H1 (cell line): ENCODE measurements around the gene DDC. TPM values are rescaled to one million over a fixed set of nuclear protein-coding genes. Genes with fewer than 3 reads are reported as not detected.

Source experiments
- CTCF ChIA-PET: fragments of 300-600 bp; sonication (Branson Sonifier 250); formaldehyde crosslinking; loops from one replicate; lab custom pipeline; 2021; ENCODE audit not compliant: partially characterized antibody; lab: Charles Lee
- POLR2A ChIA-PET: fragments of 300-600 bp; sonication (Branson Sonifier 250); formaldehyde crosslinking; loops from one replicate; lab custom pipeline; 2021; ENCODE audit warnings: inconsistent platforms; ENCODE audit not compliant: partially characterized antibody; lab: Charles Lee
- DNase-seq, 2 experiments: peaks; one replicate each; pipeline versions ENCODE4 v3.0.0 to v3.0.0-alpha.2; 2010 to 2022; ENCODE audit warnings: low spot score in 2 of 2, low read depth in 1 of 2, mixed read lengths in 1 of 2
- FAIRE-seq: peaks from 2 replicates; lab custom pipeline; 2011; peaks lifted over from hg19 to GRCh38; lab: Jason Lieb, UNC
- H2AFZ ChIP-seq: 2 replicates; pipeline ENCODE4 v1.8.1; 2012; ENCODE audit warnings: low read length, inconsistent platforms
- H2AK5ac ChIP-seq: 2 replicates; pipeline ENCODE4 v1.6.1; 2013; ENCODE audit warnings: low read depth, low read length
- H2BK120ac ChIP-seq: replicated peaks from 2 replicates; pipeline ENCODE3; 2013; ENCODE audit warnings: low read depth, low read length, inconsistent platforms
- H2BK12ac ChIP-seq: 2 replicates; pipeline ENCODE4 v1.6.1; 2013; ENCODE audit warnings: low read depth, low read length
- H2BK15ac ChIP-seq: 2 replicates; pipeline ENCODE4 v1.6.1; 2013; ENCODE audit warnings: low read length
- H2BK20ac ChIP-seq: 2 replicates; pipeline ENCODE4 v1.6.1; 2013; ENCODE audit warnings: low read length
- H2BK5ac ChIP-seq: 2 replicates; pipeline ENCODE4 v1.6.1; 2013; ENCODE audit warnings: low read depth, low read length
- H3K14ac ChIP-seq: 2 replicates; pipeline ENCODE4 v1.6.1; 2013; ENCODE audit warnings: inconsistent platforms; ENCODE audit not compliant: insufficient read length
- H3K18ac ChIP-seq: 2 replicates; pipeline ENCODE4 v1.6.1; 2013; ENCODE audit warnings: low read length; ENCODE audit errors: extremely low read depth
- H3K23ac ChIP-seq: 2 replicates; pipeline ENCODE4 v1.6.1; 2013; ENCODE audit warnings: inconsistent platforms; ENCODE audit not compliant: insufficient read length
- H3K23me2 ChIP-seq: 2 replicates; pipeline ENCODE4 v1.6.1; 2013; ENCODE audit warnings: low read depth, low read length
- H3K27ac ChIP-seq: 2 replicates; pipeline ENCODE4 v1.6.1; 2011; ENCODE audit warnings: low read depth, low read length, inconsistent platforms
- H3K27me3 ChIP-seq, 4 experiments: replicated peaks in 1 of 4; 1 replicate in 1 of 4; 2 replicates in 3 of 4; pipeline versions ENCODE4 v1.6.1 to v1.8.1; 2011 to 2013; ENCODE audit warnings: low read length in 3 of 4, mild to moderate bottlenecking in 3 of 4, inconsistent platforms in 2 of 4, mixed read lengths in 2 of 4, moderate library complexity in 1 of 4; ENCODE audit not compliant: control insufficient read depth in 3 of 4, insufficient read depth in 3 of 4; ENCODE audit errors: extremely low read depth in 1 of 4
- H3K36me3 ChIP-seq, 4 experiments: 2 replicates each; pipeline versions ENCODE4 v1.6.1 to v1.8.1; 2011 to 2013; ENCODE audit warnings: mild to moderate bottlenecking in 4 of 4, low read length in 3 of 4, moderate library complexity in 2 of 4, control low read depth in 1 of 4, inconsistent platforms in 1 of 4; ENCODE audit not compliant: insufficient read depth in 4 of 4, control insufficient read depth in 2 of 4
- H3K4ac ChIP-seq: replicated peaks from 2 replicates; pipeline ENCODE3; 2013; ENCODE audit warnings: low read length, low read depth, mixed read lengths, inconsistent platforms; ENCODE audit not compliant: insufficient read length
- H3K4me1 ChIP-seq, 4 experiments: replicated peaks in 1 of 4; 1 replicate in 1 of 4; 2 replicates in 3 of 4; pipeline versions ENCODE4 v1.6.1 to v1.8.1; 2011 to 2013; ENCODE audit warnings: low read length in 3 of 4, inconsistent platforms in 2 of 4, mixed read lengths in 1 of 4; ENCODE audit not compliant: insufficient read depth in 4 of 4, control insufficient read depth in 3 of 4
- H3K4me2 ChIP-seq, 2 experiments: 2 replicates each; pipeline versions ENCODE4 v1.6.1 to v1.8.1; 2011 to 2013; ENCODE audit warnings: low read depth in 2 of 2, low read length in 2 of 2, control low read depth in 1 of 2, inconsistent platforms in 1 of 2, mild to moderate bottlenecking in 1 of 2; ENCODE audit not compliant: insufficient read depth in 1 of 2
- H3K4me3 ChIP-seq, 4 experiments: fragments of 200-600, 300-600 bp in 1 of 4; sonication (generic), shearing (Covaris generic), sonication (Bioruptor Twin) in 1 of 4; 2 replicates each; pipeline versions ENCODE4 v1.5.1 to v1.8.1; 2011 to 2016; ENCODE audit warnings: low read length in 4 of 4, low read depth in 3 of 4, control low read depth in 2 of 4, inconsistent platforms in 2 of 4, mild to moderate bottlenecking in 2 of 4, mixed read lengths in 1 of 4, moderate library complexity in 1 of 4; ENCODE audit not compliant: insufficient read depth in 2 of 4; ENCODE audit errors: extremely low read depth in 1 of 4
- H3K56ac ChIP-seq: replicated peaks from 2 replicates; pipeline ENCODE3; 2013; ENCODE audit warnings: low read depth, mild to moderate bottlenecking, mixed read lengths, low read length, inconsistent platforms; ENCODE audit not compliant: insufficient read length
- H3K79me1 ChIP-seq: 2 replicates; pipeline ENCODE4 v1.6.1; 2013; ENCODE audit warnings: low read depth, low read length, control low read depth
- H3K79me2 ChIP-seq, 2 experiments: 2 replicates each; pipeline versions ENCODE4 v1.6.1 to v1.8.1; 2012 to 2013; ENCODE audit warnings: low read length in 2 of 2, mild to moderate bottlenecking in 2 of 2, inconsistent platforms in 1 of 2; ENCODE audit not compliant: insufficient read depth in 2 of 2, control insufficient read depth in 1 of 2
- H3K9ac ChIP-seq, 4 experiments: replicated peaks in 1 of 4; 1 replicate in 1 of 4; 2 replicates in 3 of 4; pipeline versions ENCODE4 v1.6.1 to v1.8.1; 2011 to 2013; ENCODE audit warnings: low read depth in 3 of 4, low read length in 3 of 4, control low read depth in 2 of 4, mild to moderate bottlenecking in 2 of 4, moderate library complexity in 2 of 4, inconsistent platforms in 1 of 4; ENCODE audit errors: extremely low read depth in 1 of 4
- H3K9me3 ChIP-seq, 2 experiments: 2 replicates each; pipeline versions ENCODE4 v1.6.1 to v1.8.1; 2012 to 2013; ENCODE audit warnings: mild to moderate bottlenecking in 2 of 2, moderate library complexity in 2 of 2, control low read depth in 1 of 2, inconsistent platforms in 1 of 2, low read depth in 1 of 2, low read length in 1 of 2, mixed read lengths in 1 of 2; ENCODE audit not compliant: insufficient read depth in 2 of 2
- H4K20me1 ChIP-seq, 2 experiments: replicated peaks in 1 of 2; 2 replicates each; pipeline versions ENCODE3 to v1.8.1; 2011 to 2013; ENCODE audit warnings: inconsistent platforms in 2 of 2, low read length in 2 of 2, mild to moderate bottlenecking in 1 of 2; ENCODE audit not compliant: insufficient read depth in 2 of 2, control insufficient read depth in 1 of 2
- H4K5ac ChIP-seq: 2 replicates; pipeline ENCODE4 v1.6.1; 2013; ENCODE audit warnings: low read length, low read depth, mixed read lengths, inconsistent platforms; ENCODE audit not compliant: insufficient read length
- H4K8ac ChIP-seq: 2 replicates; pipeline ENCODE4 v1.8.0; 2013; ENCODE audit warnings: mild to moderate bottlenecking, moderate library complexity, low read length, inconsistent platforms; ENCODE audit not compliant: insufficient read depth; ENCODE audit errors: extremely low read depth
- H4K91ac ChIP-seq: replicated peaks from 2 replicates; pipeline ENCODE3; 2013; ENCODE audit warnings: low read length, mixed read lengths, inconsistent platforms; ENCODE audit not compliant: insufficient read length
- BCL11A ChIP-seq, 2 experiments: IDR thresholded peaks; one replicate each; pipeline ENCODE4 v1.6.1; 2011; ENCODE audit warnings: low read depth in 2 of 2, low read length in 2 of 2, mild to moderate bottlenecking in 2 of 2
- GABPA ChIP-seq: IDR thresholded peaks from 2 replicates; pipeline ENCODE4 v1.6.1; 2011; ENCODE audit warnings: mild to moderate bottlenecking, low read length, moderate library complexity, borderline replicate concordance; ENCODE audit not compliant: insufficient read depth
- KDM4A ChIP-seq: IDR thresholded peaks from one replicate; pipeline ENCODE4 v1.7.1; 2012; ENCODE audit warnings: low read depth, mild to moderate bottlenecking, moderate library complexity, low read length, inconsistent platforms; ENCODE audit not compliant: severe bottlenecking
- MAFK ChIP-seq: IDR thresholded peaks from 2 replicates; pipeline ENCODE4 v1.6.1; 2012; ENCODE audit warnings: low read depth, mild to moderate bottlenecking, improper control_type of control experiment, low read length
- PHF8 ChIP-seq: fragments of 200-600 bp; sonication (generic); conservative IDR thresholded peaks from 2 replicates; pipeline ENCODE4 v1.7.1; 2012; ENCODE audit warnings: low read depth, mild to moderate bottlenecking, inconsistent platforms, low read length, moderate library complexity
- POLR2AphosphoS5 ChIP-seq: IDR thresholded peaks from 2 replicates; pipeline ENCODE4 v1.6.1; 2011; ENCODE audit warnings: low read depth, low read length
- RFX5 ChIP-seq: IDR thresholded peaks from 2 replicates; pipeline ENCODE4 v1.6.1; 2011; ENCODE audit warnings: low read depth, low read length, improper control_type of control experiment, borderline replicate concordance
- SP1 ChIP-seq: IDR thresholded peaks from 2 replicates; pipeline ENCODE4 v1.6.1; 2011; ENCODE audit warnings: low read depth, low read length
- WGBS, 2 experiments: shearing (Covaris generic) in 1 of 2; methylation state at CpG; one replicate each; pipeline versions ENCODE4 v1.1.6 to v1.1.7; 2013 to 2015; ENCODE audit warnings: low lambda C conversion rate in 2 of 2, mixed read lengths in 2 of 2, inconsistent platforms in 1 of 2, low coverage in 1 of 2, missing lambda C conversion rate in 1 of 2; ENCODE audit not compliant: insufficient replicate concordance in 2 of 2, insufficient coverage in 1 of 2, insufficient read length in 1 of 2; ENCODE audit errors: extremely low coverage in 1 of 2, missing lambda C conversion rate in 1 of 2; 5-methylcytosine and 5-hydroxymethylcytosine counted together
- polyA plus RNA-seq, 7 experiments: library from polyadenylated mRNA; depleted of rRNA in 3 of 7; stranded (reverse) in 5 of 7; unstranded in 2 of 7; fragments of >200 nt in 5 of 7; fragments of 200-250 nt in 2 of 7; gene quantifications; 1 replicate in 5 of 7; 2 replicates in 1 of 7; 4 replicates in 1 of 7; pipeline versions ENCODE4 v1.2.1 to v1.2.3, GENCODE V29; 2011 to 2013; ENCODE audit warnings: missing spikeins in 2 of 7, mixed read lengths in 2 of 7
- total RNA-seq: library from RNA; stranded (reverse); fragmentation: NEBNext Ultra II Directional; extraction: Animal tissue kit (Norgen Biotek cat#: 25700); gene quantifications from 2 replicates; pipeline ENCODE4 v1.2.1, GENCODE V29; 2021
- TF ChIP-seq, protein P1 (sequence below): IDR thresholded peaks from 2 replicates; pipeline ENCODE4 v1.6.1; 2012; ENCODE audit warnings: inconsistent platforms
- TF ChIP-seq, protein P2 (sequence below), 3 experiments: IDR thresholded peaks; 1 replicate in 2 of 3; 2 replicates in 1 of 3; pipeline versions ENCODE4 v1.5.1 to v1.6.1; 2011; ENCODE audit warnings: low read length in 3 of 3, mild to moderate bottlenecking in 3 of 3, inconsistent platforms in 2 of 3, low read depth in 1 of 3, moderate library complexity in 1 of 3; ENCODE audit not compliant: insufficient read depth in 1 of 3; ENCODE audit errors: control extremely low read depth in 1 of 3

Gene DDC
- total and polyA plus RNA-seq, 2 of the 8 experiments (the other 6 are each of a cell fraction or from before 2014, with no cell fraction given): 0.05 TPM; not detected in 1

DNA sequence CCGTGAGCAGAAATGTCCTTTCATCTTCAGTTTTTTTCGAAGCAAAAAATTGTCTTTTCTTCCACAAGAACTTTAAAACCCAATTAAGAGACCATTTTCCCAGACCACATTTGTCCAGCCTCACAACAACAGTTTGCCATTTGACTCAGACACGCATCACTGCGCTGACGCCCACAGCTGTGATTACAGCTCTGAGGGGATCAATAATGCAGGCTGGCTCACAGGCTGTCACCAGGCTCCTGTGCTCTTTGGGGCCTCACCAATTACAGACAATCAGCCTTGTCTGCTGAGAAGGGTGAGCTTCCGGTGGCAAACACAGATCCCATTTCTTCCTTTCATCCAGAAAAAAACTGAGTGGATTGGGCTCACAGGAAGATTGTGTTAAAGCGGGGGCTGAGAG, 33.3 kb downstream of the DDC start:
- peak overlapping the region in 1 of 2 experiments; percentile 46; a peak in 1 of 4 replicates for H3K4me2 ChIP-seq

More for the DNA sequence above, 33.3 kb downstream of the DDC start:
- FAIRE-seq: no peak
- DNase-seq: no peak
- no peak overlapping the region for H3K14ac ChIP-seq
- H3K4me3 ChIP-seq: no peak overlapping the region
- H3K79me1 ChIP-seq: no peaks in the 10 kb centered on the region
- no peak overlapping the region for H4K5ac ChIP-seq
- no peak overlapping the region for H2BK120ac ChIP-seq
- H3K23me2 ChIP-seq: no peaks in the 10 kb centered on the region
- H4K8ac ChIP-seq: no peak overlapping the region; the same call in 1 of the 2 replicates
- POLR2A ChIA-PET: no interaction called here
- TF ChIP-seq RFX5 (no peak), POLR2AphosphoS5 (no peak), MAFK (no peak), BCL11A (IDR thresholded peaks at IDR 0.05; ENCODE audit: low read depth in 2 of 2, low read length in 2 of 2) (no peak), PHF8 (no peak), KDM4A (no peak), SP1 (no peak), GABPA (no peak)
- TF ChIP-seq, protein P1, sequence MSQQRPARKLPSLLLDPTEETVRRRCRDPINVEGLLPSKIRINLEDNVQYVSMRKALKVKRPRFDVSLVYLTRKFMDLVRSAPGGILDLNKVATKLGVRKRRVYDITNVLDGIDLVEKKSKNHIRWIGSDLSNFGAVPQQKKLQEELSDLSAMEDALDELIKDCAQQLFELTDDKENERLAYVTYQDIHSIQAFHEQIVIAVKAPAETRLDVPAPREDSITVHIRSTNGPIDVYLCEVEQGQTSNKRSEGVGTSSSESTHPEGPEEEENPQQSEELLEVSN: no peak
- TF ChIP-seq, protein P2, sequence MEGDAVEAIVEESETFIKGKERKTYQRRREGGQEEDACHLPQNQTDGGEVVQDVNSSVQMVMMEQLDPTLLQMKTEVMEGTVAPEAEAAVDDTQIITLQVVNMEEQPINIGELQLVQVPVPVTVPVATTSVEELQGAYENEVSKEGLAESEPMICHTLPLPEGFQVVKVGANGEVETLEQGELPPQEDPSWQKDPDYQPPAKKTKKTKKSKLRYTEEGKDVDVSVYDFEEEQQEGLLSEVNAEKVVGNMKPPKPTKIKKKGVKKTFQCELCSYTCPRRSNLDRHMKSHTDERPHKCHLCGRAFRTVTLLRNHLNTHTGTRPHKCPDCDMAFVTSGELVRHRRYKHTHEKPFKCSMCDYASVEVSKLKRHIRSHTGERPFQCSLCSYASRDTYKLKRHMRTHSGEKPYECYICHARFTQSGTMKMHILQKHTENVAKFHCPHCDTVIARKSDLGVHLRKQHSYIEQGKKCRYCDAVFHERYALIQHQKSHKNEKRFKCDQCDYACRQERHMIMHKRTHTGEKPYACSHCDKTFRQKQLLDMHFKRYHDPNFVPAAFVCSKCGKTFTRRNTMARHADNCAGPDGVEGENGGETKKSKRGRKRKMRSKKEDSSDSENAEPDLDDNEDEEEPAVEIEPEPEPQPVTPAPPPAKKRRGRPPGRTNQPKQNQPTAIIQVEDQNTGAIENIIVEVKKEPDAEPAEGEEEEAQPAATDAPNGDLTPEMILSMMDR (IDR thresholded peaks at IDR 0.05; ENCODE audit: control extremely low read depth in 1 of 3, insufficient read depth in 1 of 3, low read depth in 1 of 3, low read length in 3 of 3): no peak
- TF ChIP-seq, all 59 proteins: peak for 0
- Histone ChIP-seq H3K36me3 (no peaks in the 10 kb centered on the region), H3K4ac (no peak overlapping the region), H3K56ac (no peak overlapping the region), H3K9me3 (no peaks in the 10 kb centered on the region), H2BK5ac (peak overlapping the region; percentile 55; the same call in 1 of the 2 replicates), H2BK15ac (no peak overlapping the region), H3K4me1 (peaks cover 0 to 6% (median 2%) of the 10 kb centered on the region in 4 experiments; a peak in 3 of 7 replicates), H4K20me1 (no peaks in the 10 kb centered on the region), H2BK12ac (peak overlapping the region; percentile 97; the same call in 1 of the 2 replicates), H3K79me2 (no peaks in the 10 kb centered on the region), H3K27me3 (no peaks in the 10 kb centered on the region), H4K91ac (no peak overlapping the region), H2BK20ac (no peak overlapping the region), H3K27ac (no peak overlapping the region), H3K9ac (no peak overlapping the region), H3K18ac (no peak overlapping the region), H3K23ac (no peak overlapping the region), H2AFZ (no peak overlapping the region), H2AK5ac (peak overlapping the region; percentile 31; the same call in 1 of the 2 replicates)
- 92% methylated on average over 7 of the region's 7 CpGs; no CpG with 5 or more reads in 1 of the 2 experiments for WGBS, 2 experiments
- CTCF ChIA-PET: interaction anchor here (0.6 to 2.1 kb wide), 4 partner anchors 29 to 145 kb away, joined by 3 to 4 read pairs (median 4); no protein-coding TSS in a partner anchor
